NCI-H2107 treated with DMSO at 0.1 percent for 48 hours (cell line): Measurements from ENCODE around the gene SAMD4B.
"Not testable (repeated sequence)": the region's sequence is repeated elsewhere in the genome, so short reads cannot be mapped to it uniquely, and the experiment has no call there.

Source experiments
- DNase-seq: peaks from one replicate; lab custom pipeline; 2025; ENCODE audit not compliant: unreplicated experiment; lab: John Stamatoyannopoulos, UW

SAMD4B gene

GRCh38 chr19:39310558-39311311, 31.5 kb upstream of the SAMD4B start:
- no peak for DNase-seq

GRCh38 chr19:39314016-39314728, 28.0 kb upstream of the SAMD4B start:
- DNase-seq = no peak

- DNase-seq = no peak
Observed at GRCh38 chr19:39315933-39316332, 26.3 kb upstream of the SAMD4B start.

- no peak for DNase-seq
Observed at GRCh38 chr19:39316627-39317321, 25.4 kb upstream of the SAMD4B start.

GRCh38 chr19:39317476-39317875, 24.7 kb upstream of the SAMD4B start:
- DNase-seq = no peak

GRCh38 chr19:39318071-39318470, 24.1 kb upstream of the SAMD4B start:
- no peak for DNase-seq

GRCh38 chr19:39318690-39319089, 23.5 kb upstream of the SAMD4B start:
- no peak for DNase-seq

GRCh38 chr19:39319098-39319891, 22.9 kb upstream of the SAMD4B start:
- no peak for DNase-seq

- no peak for DNase-seq
Observed at GRCh38 chr19:39319892-39320248, 22.4 kb upstream of the SAMD4B start.

- no peak for DNase-seq
Observed at GRCh38 chr19:39321117-39321831, 20.9 kb upstream of the SAMD4B start.

- DNase-seq = no peak
Observed at GRCh38 chr19:39321832-39322176, 20.4 kb upstream of the SAMD4B start.

GRCh38 chr19:39324242-39324842, 17.9 kb upstream of the SAMD4B start:
- no peak for DNase-seq

GRCh38 chr19:39325778-39326665, 16.2 kb upstream of the SAMD4B start:
- no peak for DNase-seq

GRCh38 chr19:39327363-39328045, 14.7 kb upstream of the SAMD4B start:
- DNase-seq = no peak

- peak; percentile 11 for DNase-seq
Observed at GRCh38 chr19:39328046-39328705, 14.0 kb upstream of the SAMD4B start.

GRCh38 chr19:39329948-39330347, 12.3 kb upstream of the SAMD4B start:
- no peak for DNase-seq

- DNase-seq = no peak
Observed at GRCh38 chr19:39332293-39332692, 9.9 kb upstream of the SAMD4B start.

- DNase-seq = not testable (repeated sequence)
Observed at GRCh38 chr19:39332738-39333137, 9.5 kb upstream of the SAMD4B start.
